ENCODE results near the gene CYP2U1. TPM values are rescaled to one million over a fixed set of nuclear protein-coding genes. Genes with fewer than 3 reads are reported as not detected.

The CYP2U1 gene
- total and polyA plus RNA-seq, 2 of the 8 experiments (the other 6 are each of a cell fraction or from before 2014, with no cell fraction given), result 3.1 to 5.0 TPM

DNA sequence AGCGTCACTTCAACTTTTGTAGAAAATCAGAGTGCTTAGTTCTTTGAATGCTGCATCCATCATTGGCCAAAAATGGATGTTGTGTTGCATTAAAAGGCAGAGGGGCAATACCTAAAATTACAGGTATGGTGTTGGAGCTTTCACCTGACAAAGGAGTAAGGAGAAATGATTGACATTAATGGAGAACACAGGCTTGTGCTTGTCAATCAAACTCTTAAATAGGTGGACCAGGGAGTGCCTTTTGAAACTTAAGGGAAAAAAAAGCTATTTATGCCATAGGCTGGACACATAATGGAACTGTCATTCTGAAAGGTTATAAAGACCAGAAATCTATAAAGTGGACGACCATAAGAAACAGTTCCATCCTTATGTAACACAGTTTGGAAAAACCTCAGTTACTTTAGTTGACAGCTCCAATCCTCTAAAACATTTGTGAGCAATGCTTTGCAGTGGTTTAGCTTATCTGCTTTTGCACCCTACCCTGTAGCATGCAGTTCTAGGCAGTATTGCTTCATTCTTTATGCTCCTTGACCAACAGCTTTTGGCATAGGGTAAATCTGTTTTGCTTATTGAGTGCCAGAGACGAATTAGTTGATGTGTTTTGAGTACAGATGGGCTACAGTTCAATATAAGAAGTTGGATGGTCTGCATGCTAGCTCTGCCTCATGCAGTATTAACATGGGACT lies 60.7 kb downstream of the CYP2U1 start:
- Histone ChIP-seq H3K4me1 (replicated peaks in 1 of 4; ENCODE audit: control insufficient read depth in 3 of 4, insufficient read depth in 4 of 4, low read length in 3 of 4) (peaks cover 0 to 3% (median 0%) of the 10 kb centered on the region in 4 experiments; a peak in 2 of 7 replicates), H2BK20ac (ENCODE audit: low read length) (no peak overlapping the region), H4K8ac (ENCODE audit: extremely low read depth, insufficient read depth, low read length) (no peak overlapping the region), H2AK5ac (ENCODE audit: low read depth, low read length) (no peak overlapping the region), H3K79me2 (ENCODE audit: control insufficient read depth in 1 of 2, insufficient read depth in 2 of 2, low read length in 2 of 2) (peaks cover 5 to 61% of the 10 kb centered on the region in 2 experiments), H4K20me1 (replicated peaks in 1 of 2; ENCODE audit: control insufficient read depth in 1 of 2, insufficient read depth in 2 of 2, low read length in 2 of 2) (peaks cover 0 to 8% of the 10 kb centered on the region in 2 experiments), H3K4me2 (ENCODE audit: insufficient read depth in 1 of 2, low read depth in 2 of 2, low read length in 2 of 2) (peak overlapping the region in 1 of 2 experiments; percentile 73; a peak in 1 of 4 replicates), H2BK12ac (ENCODE audit: low read depth, low read length) (no peak overlapping the region), H4K5ac (ENCODE audit: insufficient read length, low read depth, low read length) (no peak overlapping the region), H4K91ac (replicated peaks; ENCODE audit: insufficient read length, low read length) (no peak overlapping the region), H3K56ac (replicated peaks; ENCODE audit: insufficient read length, low read depth, low read length) (peak overlapping the region; percentile 22), H3K4me3 (ENCODE audit: extremely low read depth in 1 of 4, insufficient read depth in 2 of 4, low read depth in 3 of 4, low read length in 4 of 4) (no peak overlapping the region), H3K36me3 (ENCODE audit: control insufficient read depth in 2 of 4, insufficient read depth in 4 of 4, low read length in 3 of 4) (no peaks in the 10 kb centered on the region; a peak in 1 of 8 replicates), H3K27me3 (replicated peaks in 1 of 4; ENCODE audit: control insufficient read depth in 3 of 4, extremely low read depth in 1 of 4, insufficient read depth in 3 of 4, low read length in 3 of 4) (no peaks in the 10 kb centered on the region; a peak in 1 of 7 replicates), H3K14ac (ENCODE audit: insufficient read length) (no peak overlapping the region), H3K23ac (ENCODE audit: insufficient read length) (no peak overlapping the region), H2AFZ (ENCODE audit: low read length) (no peak overlapping the region), H2BK5ac (ENCODE audit: low read depth, low read length) (no peak overlapping the region), H3K9ac (replicated peaks in 1 of 4; ENCODE audit: extremely low read depth in 1 of 4, low read depth in 3 of 4, low read length in 3 of 4) (no peak overlapping the region), H3K18ac (ENCODE audit: extremely low read depth, low read length) (no peak overlapping the region), H3K9me3 (ENCODE audit: insufficient read depth in 2 of 2, low read depth in 1 of 2, low read length in 1 of 2) (no peaks in the 10 kb centered on the region), H3K79me1 (ENCODE audit: low read depth, low read length) (peaks cover 9% of the 10 kb centered on the region; the same call in 1 of the 2 replicates), H2BK120ac (replicated peaks; ENCODE audit: low read depth, low read length) (no peak overlapping the region), H3K23me2 (ENCODE audit: low read depth, low read length) (peaks cover 8% of the 10 kb centered on the region; the same call in 1 of the 2 replicates), H2BK15ac (ENCODE audit: low read length) (no peak overlapping the region), H3K27ac (ENCODE audit: low read depth, low read length) (no peak overlapping the region), H3K4ac (replicated peaks; ENCODE audit: insufficient read length, low read depth, low read length) (no peak overlapping the region)
- ChIA-PET POLR2A (ENCODE audit: partially characterized antibody) (interaction anchor here (1.2 kb wide), 1 partner anchor 61 kb away, joined by 3 read pairs; the partner anchor contains the start of gene CYP2U1), CTCF (ENCODE audit: partially characterized antibody) (interaction anchor here (0.6 to 1.0 kb wide), 2 partner anchors 180 to 524 kb away, joined by 3 read pairs; no protein-coding TSS in a partner anchor)
- WGBS, 2 experiments (ENCODE audit: extremely low coverage in 1 of 2, insufficient coverage in 1 of 2, insufficient read length in 1 of 2, insufficient replicate concordance in 2 of 2, low coverage in 1 of 2, low lambda C conversion rate in 2 of 2, missing lambda C conversion rate in 1 of 2), result 94% methylated on average over 3 of the region's 3 CpGs; no CpG with 5 or more reads in 1 of the 2 experiments
- no peak for FAIRE-seq
- DNase-seq (ENCODE audit: low read depth in 1 of 2, low spot score in 2 of 2), result no peak
- TF ChIP-seq, protein P1, sequence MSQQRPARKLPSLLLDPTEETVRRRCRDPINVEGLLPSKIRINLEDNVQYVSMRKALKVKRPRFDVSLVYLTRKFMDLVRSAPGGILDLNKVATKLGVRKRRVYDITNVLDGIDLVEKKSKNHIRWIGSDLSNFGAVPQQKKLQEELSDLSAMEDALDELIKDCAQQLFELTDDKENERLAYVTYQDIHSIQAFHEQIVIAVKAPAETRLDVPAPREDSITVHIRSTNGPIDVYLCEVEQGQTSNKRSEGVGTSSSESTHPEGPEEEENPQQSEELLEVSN (IDR thresholded peaks at IDR 0.05), result no peak
- TF ChIP-seq, protein P2, sequence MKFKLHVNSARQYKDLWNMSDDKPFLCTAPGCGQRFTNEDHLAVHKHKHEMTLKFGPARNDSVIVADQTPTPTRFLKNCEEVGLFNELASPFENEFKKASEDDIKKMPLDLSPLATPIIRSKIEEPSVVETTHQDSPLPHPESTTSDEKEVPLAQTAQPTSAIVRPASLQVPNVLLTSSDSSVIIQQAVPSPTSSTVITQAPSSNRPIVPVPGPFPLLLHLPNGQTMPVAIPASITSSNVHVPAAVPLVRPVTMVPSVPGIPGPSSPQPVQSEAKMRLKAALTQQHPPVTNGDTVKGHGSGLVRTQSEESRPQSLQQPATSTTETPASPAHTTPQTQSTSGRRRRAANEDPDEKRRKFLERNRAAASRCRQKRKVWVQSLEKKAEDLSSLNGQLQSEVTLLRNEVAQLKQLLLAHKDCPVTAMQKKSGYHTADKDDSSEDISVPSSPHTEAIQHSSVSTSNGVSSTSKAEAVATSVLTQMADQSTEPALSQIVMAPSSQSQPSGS (IDR thresholded peaks at IDR 0.05; ENCODE audit: low read length), result no peak
- TF ChIP-seq, protein P3, sequence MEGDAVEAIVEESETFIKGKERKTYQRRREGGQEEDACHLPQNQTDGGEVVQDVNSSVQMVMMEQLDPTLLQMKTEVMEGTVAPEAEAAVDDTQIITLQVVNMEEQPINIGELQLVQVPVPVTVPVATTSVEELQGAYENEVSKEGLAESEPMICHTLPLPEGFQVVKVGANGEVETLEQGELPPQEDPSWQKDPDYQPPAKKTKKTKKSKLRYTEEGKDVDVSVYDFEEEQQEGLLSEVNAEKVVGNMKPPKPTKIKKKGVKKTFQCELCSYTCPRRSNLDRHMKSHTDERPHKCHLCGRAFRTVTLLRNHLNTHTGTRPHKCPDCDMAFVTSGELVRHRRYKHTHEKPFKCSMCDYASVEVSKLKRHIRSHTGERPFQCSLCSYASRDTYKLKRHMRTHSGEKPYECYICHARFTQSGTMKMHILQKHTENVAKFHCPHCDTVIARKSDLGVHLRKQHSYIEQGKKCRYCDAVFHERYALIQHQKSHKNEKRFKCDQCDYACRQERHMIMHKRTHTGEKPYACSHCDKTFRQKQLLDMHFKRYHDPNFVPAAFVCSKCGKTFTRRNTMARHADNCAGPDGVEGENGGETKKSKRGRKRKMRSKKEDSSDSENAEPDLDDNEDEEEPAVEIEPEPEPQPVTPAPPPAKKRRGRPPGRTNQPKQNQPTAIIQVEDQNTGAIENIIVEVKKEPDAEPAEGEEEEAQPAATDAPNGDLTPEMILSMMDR (IDR thresholded peaks at IDR 0.05; ENCODE audit: control extremely low read depth in 1 of 3, insufficient read depth in 1 of 3, low read depth in 1 of 3, low read length in 3 of 3), result no peak
- TF ChIP-seq, protein P4, sequence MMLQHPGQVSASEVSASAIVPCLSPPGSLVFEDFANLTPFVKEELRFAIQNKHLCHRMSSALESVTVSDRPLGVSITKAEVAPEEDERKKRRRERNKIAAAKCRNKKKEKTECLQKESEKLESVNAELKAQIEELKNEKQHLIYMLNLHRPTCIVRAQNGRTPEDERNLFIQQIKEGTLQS (IDR thresholded peaks at IDR 0.05; ENCODE audit: insufficient read depth, low read depth, low read length), result no peak
- no peak for TF ChIP-seq BRCA1 (IDR thresholded peaks at IDR 0.05; ENCODE audit: low read depth, low read length)
- TF ChIP-seq RXRA (IDR thresholded peaks at IDR 0.05; ENCODE audit: insufficient read depth, low read depth, low read length), result no peak

Measured in H1 (cell line).